ENCODE results near the gene ATP1B3.
"Not testable (repeated sequence)": the region's sequence is repeated elsewhere in the genome, so short reads cannot be mapped to it uniquely, and the experiment has no call there.

ATP1B3 gene

DNA sequence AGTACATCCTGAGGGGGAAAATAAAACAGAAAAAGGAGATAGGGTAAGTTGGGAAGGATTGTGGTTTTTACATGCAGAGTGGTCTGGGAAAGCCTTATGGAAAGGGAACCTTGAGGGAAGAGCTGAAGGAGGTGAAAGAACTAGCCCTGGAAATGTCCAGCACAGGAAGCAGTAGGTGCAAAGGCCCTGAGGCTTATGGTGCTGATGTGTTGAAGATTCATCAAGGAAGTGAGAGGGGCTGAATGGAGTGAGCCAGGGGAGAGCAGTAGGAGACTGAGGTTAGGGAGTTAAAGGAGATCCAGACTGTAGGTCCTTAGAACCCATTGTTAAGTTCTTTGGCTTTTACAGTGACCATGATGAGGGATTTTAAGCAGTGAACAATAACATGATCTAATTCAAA is 33.0 kb downstream of the ATP1B3 start:
- DNase-seq: no peak

DNA sequence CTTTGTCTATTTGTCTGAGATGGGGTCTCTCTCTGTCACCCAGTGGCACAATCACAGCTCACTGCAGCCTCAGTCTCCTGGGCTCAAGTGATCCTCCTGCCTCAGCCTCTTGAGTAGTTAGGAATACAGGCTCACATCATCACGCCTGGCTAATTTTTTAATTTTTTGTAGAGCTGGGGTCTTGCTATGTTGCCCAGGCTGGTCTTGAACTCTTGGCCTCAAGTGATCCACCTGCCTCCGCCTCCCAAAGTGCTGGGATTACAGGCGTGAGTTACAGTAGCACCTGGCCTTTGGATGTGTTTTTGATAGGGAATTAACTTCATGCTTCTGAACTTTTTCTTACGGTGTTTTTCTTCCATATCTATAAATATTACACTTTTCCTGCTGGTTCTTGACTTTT is 33.5 kb downstream of the ATP1B3 start:
- DNase-seq: not testable (repeated sequence)

DNA sequence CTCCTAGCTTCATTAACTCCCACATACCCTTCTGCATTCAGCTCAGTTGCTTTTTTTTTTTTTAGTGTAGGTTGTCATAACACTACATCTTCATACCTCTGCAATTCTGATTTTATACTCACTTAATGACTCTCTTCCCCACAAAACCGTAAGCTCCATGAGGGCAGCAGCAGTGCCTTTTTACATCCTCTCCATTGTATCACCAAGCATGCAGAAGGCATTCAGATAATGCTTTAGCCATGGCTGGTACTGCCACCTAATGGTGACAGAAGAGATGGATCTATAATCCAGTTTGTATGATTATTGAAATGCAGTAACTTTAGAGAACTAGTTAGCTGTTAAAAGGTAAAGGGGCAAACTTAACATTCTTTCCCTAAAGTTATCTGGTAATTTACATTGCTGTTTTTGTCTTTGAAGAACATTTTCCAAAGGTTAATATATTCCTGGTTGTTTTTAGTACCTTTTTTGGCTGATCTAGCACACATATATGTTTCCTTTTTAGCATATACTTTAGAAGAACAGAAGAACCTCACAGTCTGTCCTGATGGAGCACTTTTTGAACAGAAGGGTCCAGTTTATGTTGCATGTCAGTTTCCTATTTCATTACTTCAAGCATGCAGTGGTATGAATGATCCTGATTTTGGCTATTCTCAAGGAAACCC is 36.8 kb downstream of the ATP1B3 start:
- DNase-seq: peak; percentile 66

DNA sequence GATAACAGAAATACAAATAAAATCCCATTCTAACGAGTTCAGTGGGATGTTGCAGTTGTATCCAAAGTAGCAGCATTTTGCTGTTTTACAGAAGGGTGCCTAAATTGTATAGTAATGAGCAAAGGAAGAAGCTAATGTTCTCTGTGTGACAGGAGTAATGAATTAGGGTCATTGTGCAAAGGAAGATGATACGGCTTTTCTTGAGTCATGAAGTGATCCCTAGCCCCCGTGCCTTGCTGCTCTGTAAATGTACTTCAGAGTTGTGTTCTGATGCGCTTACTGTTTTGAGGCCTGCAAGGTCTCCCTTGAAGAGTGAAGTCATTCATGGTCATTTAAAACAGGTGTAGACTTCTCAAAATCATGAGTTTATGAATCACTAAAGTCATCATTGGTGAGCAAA is 37.9 kb downstream of the ATP1B3 start:
- DNase-seq: no peak

DNA sequence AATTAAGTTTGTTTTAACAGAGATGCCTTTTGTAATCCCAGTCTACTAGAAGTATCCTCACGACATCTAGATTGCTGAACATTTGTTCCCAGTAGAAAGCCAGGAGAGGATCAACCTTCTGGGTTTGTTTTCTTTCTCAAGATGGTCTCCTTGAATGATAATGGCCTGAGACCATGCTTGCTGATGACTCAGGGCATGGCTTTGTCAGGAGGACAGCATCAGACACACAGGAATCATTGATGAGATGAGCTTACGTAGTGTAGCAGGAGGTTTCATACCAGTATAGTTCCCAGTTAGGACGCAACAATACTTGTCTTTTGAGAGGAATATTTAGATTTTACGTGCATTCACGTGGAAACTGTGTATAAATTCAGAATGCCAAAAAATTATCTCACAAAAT is 38.6 kb downstream of the ATP1B3 start:
- no peak for DNase-seq

DNA sequence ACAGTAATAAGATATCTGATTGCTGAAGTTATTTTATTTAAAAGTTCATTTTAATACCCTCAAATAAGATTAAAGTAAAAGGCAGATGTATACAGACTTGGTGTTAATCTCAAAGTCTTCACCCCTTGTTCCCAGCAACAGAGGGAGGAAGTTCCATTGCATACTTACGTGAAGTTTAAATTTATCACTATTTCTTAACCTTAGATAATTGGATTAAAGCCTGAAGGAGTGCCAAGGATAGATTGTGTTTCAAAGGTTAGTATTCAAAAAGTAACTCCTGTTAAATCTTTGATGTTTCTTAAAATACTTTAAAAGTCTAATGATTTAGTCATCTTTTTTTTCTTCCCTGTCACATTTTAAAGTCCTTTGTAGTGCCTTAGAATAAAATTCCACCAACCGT is 39.3 kb downstream of the ATP1B3 start:
- DNase-seq: no peak

DNA sequence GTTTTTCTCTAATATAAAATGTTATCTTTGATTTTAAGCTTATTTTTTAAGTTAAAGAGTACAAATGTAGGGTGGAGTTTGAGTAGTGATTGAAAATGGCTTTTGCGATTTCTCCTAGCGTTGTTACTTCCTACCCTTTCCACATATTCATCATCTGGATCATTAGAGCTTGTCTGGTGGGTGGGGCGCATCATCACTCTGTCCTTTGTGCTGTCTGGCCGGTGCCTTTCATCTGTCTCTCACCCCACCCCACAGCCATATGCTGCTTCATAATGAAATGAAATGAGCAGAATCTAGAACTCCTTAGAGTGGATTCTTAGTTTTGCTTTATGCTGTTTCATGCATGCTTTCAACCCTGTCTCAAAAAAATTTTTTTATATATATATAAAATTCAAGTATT is 44.3 kb downstream of the ATP1B3 start:
- DNase-seq: no peak

DNA sequence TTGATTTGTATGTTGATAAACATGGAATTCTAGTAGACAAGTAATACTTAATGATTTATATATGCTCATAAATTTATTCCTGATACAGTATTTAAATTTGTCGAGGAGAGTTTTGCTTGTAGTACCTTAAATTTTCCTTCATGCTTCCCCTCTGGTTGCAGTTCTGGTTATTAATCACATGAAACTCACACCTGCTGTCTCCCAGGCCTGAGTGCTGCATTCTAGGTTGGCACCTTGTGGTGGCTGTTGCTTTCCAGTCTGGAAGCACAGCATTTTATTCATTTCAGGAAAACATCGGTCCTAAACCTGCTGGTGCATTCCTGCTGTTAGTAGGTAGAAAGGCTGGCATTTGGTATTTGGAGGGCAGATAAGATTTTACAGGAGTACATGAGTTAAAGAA is 44.9 kb downstream of the ATP1B3 start:
- no peak for DNase-seq

DNA sequence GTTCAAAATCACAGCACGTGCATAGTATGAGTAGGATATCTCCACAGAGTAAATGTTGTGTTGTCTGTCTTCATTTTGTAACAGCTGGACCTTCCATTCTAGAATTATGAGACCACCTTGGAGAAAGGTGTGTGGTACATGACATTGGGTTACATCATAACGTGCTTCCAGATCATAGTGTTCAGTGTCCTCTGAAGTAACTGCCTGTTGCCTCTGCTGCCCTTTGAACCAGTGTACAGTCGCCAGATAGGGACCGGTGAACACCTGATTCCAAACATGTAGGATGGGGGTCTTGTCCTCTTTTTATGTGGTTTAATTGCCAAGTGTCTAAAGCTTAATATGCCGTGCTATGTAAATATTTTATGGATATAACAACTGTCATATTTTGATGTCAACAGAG is 49.2 kb downstream of the ATP1B3 start:
- DNase-seq: not testable (repeated sequence)

DNA sequence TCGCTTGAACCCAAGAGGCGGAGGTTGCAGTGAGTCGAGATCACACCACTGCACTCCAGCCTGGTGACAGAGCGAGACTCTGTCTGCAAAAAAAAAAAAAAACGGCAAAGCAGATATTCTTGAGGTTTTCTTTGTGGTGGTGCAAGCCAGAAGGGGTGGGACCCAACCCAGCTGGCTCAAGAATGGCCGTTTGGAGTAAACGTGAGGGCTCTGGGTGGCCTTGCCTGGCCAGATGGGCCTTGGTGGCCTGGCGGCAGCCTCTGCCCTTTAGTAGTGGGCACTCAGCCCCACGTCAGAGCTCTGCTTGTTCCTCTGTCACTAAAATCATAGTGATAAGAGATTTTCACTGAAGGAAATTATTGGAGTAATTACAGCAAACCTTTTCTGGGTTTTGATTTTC is 50.5 kb downstream of the ATP1B3 start:
- peak; percentile 53 for DNase-seq

DNA sequence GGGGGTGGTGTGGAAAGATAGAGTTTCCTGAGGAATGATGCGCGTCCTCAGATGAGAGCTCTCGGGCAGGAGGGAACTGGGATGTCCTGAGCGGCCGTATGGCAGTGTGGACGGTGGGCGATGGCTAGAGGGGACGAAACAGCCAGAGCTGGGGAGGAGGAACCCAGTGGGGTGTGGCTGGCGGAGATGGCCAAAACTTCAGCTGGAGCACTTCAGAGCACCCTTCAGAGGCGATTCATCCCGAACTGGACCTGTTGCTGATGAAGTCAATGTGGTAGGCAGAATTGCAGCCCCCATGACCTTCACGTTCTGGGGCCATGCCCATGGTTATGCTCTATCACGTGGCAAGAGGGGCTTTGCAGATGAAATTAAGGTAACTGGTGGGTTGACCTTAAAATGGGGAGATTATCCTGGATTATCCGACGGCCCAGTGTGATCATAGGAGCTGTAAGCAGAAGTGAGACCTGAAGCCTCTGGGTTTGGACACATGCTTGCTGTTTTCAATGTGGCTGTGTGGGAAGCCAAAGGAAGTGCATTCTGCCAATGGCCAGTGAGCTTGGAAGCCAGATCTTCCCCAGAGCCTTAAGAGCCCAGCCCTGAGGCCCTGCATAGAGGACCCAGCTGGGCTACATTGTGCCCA is 52.3 kb downstream of the ATP1B3 start:
- peak; percentile 91 for DNase-seq

DNA sequence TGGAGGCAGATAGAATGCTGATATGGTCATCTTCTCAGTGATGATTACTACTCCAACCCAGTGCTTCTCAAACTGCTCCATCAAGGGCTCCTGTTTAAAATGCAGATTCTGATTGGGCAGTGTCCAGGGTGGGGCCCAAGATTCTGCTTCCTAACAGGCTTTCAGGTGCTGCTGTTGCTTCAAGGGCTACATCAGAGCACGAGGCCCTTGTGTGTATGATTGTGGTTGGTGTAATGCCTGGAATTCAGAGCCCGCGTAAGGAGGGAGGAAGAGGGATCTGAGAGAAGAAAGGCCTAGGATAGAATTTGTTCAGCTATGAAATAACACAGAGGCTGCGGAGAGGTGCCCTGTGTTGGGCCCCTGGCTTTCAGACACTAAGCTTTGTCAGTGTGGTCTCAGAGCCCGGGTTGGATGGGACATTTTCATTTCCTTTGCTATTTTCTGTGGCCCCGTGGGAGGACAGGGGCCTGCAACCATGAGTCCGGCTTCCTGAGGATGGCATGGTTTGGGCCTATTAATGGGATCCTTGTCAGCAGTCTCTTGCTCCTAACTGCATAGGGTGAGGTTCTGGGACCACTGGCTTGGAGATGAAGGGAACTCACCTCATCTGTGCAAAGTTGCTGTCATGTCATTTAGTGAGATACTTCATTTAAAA is 53.0 kb downstream of the ATP1B3 start:
- DNase-seq: peak; percentile 81

DNA sequence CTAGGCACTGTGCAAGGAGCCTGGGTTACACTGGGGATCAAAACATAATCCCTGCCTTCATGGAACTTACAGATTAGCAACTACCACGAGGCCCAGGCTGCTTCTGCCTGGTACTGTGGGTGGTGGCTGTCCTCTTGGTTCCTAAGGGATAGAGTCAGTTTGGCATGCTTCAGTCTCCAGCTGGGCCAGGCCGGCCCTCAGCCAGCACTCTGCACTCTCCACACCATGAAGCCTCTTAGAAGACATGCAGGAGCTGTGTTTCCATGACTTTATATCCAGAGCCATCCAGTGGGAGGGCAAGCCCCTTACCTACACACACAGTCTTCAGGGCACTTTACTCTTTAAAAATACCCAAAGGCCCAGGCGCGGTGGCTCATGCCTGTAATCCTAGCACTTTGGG is 54.4 kb downstream of the ATP1B3 start:
- no peak for DNase-seq

DNA sequence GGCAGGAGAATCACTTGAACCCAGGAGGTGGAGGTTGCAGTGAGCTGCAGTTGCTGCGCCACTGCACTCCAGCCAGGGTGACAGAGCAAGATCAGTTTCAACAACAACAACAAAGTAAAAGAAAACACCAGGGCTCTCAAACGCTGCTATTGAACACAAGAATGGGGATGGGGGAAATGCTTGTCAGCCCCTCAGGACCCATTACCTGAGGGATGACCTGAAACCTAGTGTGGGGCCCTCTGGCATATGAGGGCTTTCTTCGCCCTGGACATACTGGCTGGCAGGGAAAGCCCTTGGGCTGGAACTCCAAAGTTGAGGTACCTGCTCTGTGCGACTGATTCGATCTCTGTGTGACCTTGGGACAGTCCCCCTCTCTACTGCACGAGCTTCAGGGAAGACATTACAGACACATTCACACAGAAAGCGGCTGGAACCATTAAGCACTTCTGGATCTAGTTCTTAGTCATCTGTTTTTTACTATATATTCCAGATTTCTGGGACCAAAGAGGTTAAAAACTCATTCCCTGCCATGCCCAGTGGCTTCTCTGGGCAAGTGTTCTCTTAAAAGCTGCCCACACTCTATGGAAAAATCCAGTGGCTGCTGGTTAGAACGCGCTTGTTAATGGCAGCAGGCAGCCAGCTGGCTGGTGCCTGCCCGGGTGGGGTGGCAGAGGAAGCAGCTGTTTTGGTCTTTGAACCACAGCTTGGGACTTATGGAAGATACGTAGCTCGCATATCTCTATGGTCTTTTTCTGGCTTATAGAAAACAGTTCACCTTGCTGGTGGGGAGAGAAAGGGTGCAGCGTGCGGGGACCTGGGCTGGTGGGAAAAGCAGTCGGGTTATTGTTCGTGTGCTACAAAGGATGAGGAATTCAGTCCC is 57.2 kb downstream of the ATP1B3 start:
- DNase-seq: peak; percentile 12

DNA sequence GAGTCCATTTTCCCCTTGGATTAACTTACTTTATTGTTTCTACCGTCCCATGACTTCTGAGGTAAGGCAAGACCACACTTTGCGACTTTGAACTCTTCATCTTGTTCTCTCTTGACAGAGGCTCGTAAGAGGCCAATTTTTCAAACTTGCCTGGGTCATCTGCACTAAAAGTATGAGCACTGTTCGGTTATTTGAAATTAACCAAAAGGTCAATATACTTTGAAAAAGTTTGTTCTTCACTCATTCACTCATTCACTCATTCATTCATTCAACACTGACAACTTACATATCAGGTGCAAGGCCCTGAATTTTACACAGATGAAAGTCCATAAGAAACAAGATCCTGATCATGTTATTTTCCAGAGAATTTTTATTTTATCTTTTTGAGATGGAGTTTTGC is 57.9 kb downstream of the ATP1B3 start:
- DNase-seq: no peak

DNA sequence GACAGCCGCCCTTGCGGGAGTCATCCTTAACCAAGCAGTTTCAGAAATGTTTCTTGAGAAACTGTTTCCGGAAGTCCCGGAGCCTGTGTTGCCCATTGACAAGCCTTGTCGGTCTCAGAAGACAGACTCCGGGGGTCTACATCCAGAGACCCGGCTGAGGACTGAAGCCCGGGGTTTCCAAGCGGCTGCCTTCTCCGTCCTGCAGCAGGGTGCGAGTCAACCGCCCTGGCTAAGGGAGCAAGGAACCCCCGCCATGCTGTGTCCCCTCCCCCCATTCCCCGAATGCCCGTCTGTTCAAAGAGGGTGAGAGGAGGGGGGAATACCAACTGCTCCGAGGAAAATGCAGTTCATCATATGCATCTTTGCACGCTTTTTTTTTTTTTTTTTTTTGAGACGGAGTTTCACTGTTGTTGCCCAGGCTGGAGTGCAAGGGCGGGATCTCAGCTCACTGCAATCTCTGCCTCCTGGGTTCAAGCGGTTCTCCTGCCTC is 61.6 kb downstream of the ATP1B3 start:
- no peak for DNase-seq

DNA sequence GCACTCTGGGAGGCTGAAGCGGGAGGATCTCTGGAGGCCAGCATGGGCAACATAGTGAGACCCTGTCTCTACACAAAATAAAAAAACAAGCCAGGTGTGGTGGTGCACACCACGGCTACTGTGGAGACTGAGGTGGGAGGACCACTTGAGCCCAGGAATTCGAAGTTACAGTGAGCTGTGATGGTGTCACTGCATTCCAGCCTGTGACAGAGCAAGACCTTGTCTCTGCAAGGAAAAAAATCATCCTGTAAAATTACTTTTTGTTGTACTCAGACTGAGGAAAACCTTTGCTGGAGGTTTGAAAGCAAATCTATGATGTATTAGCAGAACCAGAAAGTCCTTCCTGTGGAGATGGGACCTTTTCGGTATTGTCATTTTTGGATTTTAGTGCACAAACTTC is 63.3 kb downstream of the ATP1B3 start:
- DNase-seq: no peak

DNA sequence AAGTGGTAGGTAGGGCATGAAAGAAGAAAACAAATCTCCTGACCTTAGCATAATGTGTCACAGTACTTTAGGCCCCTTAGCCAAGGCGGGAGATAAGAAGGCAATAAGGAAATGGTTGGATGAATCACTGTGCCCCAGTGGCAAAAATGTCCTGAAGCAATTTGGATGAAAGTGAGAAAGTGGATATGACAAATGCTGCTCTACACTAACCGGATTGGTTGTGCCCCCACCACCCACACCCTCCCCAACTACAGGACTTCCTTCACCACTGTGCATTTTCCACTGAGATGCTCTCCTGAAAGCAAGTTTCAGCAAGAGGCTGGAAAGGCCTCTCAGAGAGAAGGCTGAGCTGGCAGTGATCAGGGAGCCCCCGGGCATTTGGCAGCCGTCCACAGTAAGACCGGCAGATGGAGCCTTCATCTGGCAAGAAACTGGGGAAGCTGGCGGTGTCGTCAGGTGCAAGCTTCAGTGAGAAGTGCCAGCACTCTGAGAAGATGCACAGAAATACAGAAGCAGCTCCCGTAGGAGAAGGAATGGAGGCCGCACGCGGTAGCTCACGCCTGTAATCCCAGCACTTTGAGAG is 63.8 kb downstream of the ATP1B3 start:
- no peak for DNase-seq

DNA sequence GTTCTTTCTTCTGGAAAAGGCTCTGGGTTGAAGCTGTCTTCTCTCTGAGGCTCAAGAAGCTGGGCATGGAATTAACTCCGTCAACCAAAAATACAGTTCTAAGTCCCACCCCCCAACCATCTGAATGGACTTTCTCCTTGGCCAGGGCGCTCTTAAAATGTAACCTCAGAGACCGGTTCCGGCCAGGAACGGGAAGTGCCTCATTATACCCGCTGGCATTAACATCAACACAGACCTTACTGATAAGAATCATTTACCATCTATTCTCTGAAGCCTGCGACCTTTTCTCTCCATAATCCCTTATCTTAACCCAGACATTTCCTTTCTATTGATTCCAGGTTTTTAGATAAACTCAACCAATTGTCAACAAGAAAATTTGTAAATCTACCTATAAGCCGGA is 64.7 kb downstream of the ATP1B3 start:
- no peak for DNase-seq

DNA sequence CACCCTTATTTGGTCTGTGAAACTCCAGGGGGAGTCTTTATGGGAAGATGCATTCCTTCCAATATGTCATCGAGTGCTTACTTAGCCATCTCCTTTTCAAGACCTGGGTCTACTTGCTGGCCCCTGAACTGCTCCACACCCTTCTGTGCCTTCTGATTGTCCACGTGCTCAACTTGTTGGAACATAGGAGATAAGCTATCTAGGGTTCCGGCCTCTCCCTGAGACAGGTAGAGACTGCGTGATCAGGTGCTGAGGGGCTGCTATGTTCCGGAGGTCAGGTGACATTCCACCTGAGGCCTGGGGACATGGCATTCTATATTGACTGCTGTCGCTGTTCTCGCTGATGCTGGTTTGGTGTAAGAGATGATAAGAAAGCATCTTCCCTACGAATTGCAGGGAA is 65.6 kb downstream of the ATP1B3 start:
- DNase-seq: no peak

DNA sequence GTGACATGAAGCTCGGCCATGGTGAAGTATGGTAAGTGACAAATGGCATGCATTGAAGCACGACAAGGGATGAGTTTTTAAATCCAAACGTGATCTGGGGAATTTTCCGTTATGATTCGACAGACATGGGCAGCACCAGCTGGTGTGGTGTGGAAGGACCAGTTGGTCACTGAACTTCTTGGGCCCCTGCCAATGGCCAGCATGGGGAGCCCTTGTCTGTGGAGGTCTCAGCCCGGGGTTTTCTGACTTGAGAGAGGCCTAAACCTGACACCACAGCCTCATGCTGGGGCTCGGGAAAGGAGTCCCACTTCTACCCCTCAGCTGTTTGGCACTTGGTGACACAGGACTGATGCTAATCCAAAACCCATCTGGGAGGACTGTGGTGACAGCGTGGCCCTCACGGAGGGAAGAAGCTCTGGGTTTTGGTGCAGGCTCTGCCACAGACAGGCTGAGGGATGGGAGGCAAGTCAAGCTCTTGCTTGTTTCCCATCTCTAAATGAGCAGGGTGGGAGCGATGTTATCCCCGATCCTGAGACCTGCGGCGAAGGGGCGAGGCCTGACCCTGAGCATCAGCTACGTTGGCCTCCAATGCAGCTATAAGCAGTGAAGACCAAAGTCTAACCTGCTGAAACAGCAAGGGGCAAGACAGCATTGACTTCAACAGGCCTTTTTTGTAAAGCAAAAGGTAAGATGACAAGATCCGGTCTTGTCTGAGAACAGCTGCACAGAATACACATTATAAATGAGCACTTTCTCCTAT is 69.5 kb downstream of the ATP1B3 start:
- no peak for DNase-seq

DNA sequence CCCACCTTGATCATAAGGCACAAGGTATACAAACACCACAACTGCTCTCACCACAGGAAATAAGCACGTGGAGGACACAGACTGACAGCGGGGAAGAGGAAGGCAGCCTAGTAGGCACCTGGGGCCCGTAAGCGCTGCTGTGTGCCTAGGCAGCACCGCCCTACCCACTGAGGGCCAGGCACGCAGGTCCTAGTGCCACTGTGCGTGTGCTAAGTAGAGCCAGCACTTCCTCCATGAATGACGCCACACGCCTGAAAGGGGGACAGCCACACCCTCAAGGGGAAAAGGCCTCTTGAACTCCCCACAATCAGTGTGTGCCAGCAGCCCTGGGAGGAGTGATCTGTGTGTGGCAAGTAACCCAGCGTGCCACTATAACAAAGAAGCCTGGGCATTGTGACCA is 73.0 kb downstream of the ATP1B3 start:
- DNase-seq: no peak

All from MV-4-11 (cell line).